Suprapubic skin (tissue), 3 donors: Measurements from ENCODE around the gene DRG1.

Source experiments
- CTCF ChIP-seq, 2 donors: fragments of 200-600 bp in 1 of 2; fragments of 450-650 bp in 1 of 2; sonication (generic) in 1 of 2; IDR thresholded peaks; one replicate each; pipeline ENCODE4 v1.5.1; 2016 to 2019; ENCODE audit warnings: antibody characterized with exemption in 2 of 2, mild to moderate bottlenecking in 1 of 2, moderate library complexity in 1 of 2
- EP300 ChIP-seq: sonication (generic); formaldehyde crosslinking; IDR thresholded peaks from one replicate; pipeline ENCODE4 v1.6.1; 2017; ENCODE audit warnings: antibody characterized with exemption

- TF ChIP-seq EP300 (no peak), CTCF (IDR thresholded peaks at IDR 0.05) (no peak)
Observed at GRCh38 chr22:31441652-31442051, 42.2 kb downstream of the DRG1 start.
